Common myeloid progenitor, CD34-positive (primary cell): ENCODE data around the gene CHIT1.
"Not testable (repeated sequence)": the region's sequence is repeated elsewhere in the genome, so short reads cannot be mapped to it uniquely, and the experiment has no call there.

ENCODE experiments used
- CTCF ChIA-PET: fragments of 350-600 bp; sonication (Branson Sonifier 250); formaldehyde crosslinking; loops from one replicate; lab custom pipeline; 2021; ENCODE audit warnings: antibody characterized with exemption; lab: Charles Lee
- POLR2A ChIA-PET: fragments of 350-600 bp; sonication (Branson Sonifier 250); formaldehyde crosslinking; loops from one replicate; lab custom pipeline; 2021; ENCODE audit warnings: antibody characterized with exemption; lab: Charles Lee
- DNase-seq, 3 donors: peaks; one replicate each; pipeline versions ENCODE4 v3.0.0 to v3.0.0-alpha.2; 2013
- H3K27ac ChIP-seq, 2 experiments: 1 replicate in 1 of 2; 2 replicates in 1 of 2; pipeline ENCODE4 v1.7.0; 2013; ENCODE audit warnings: inconsistent platforms in 2 of 2, low read length in 2 of 2, mild to moderate bottlenecking in 2 of 2, low read depth in 1 of 2, moderate library complexity in 1 of 2; ENCODE audit not compliant: severe bottlenecking in 2 of 2, insufficient read depth in 1 of 2, poor library complexity in 1 of 2
- H3K27me3 ChIP-seq, 5 experiments: replicated peaks in 2 of 5; 1 replicate in 3 of 5; 2 replicates in 2 of 5; pipeline versions ENCODE4 v1.6.1 to v1.7.0; 2013; ENCODE audit warnings: low read length in 4 of 5, mild to moderate bottlenecking in 2 of 5, moderate library complexity in 2 of 5, inconsistent platforms in 1 of 5; ENCODE audit not compliant: insufficient read depth in 5 of 5, control insufficient read depth in 4 of 5
- H3K36me3 ChIP-seq, 4 experiments: 1 replicate in 2 of 4; 2 replicates in 2 of 4; pipeline versions ENCODE4 v1.6.1 to v1.7.0; 2013; ENCODE audit warnings: low read length in 3 of 4, control low read depth in 1 of 4, mild to moderate bottlenecking in 1 of 4; ENCODE audit not compliant: control insufficient read depth in 4 of 4, insufficient read depth in 4 of 4
- H3K4me1 ChIP-seq, 4 experiments: 1 replicate in 3 of 4; 2 replicates in 1 of 4; pipeline versions ENCODE4 v1.6.1 to v1.7.1; 2013; ENCODE audit warnings: low read length in 3 of 4, mild to moderate bottlenecking in 3 of 4, control low read depth in 1 of 4, inconsistent platforms in 1 of 4, moderate library complexity in 1 of 4; ENCODE audit not compliant: control insufficient read depth in 4 of 4, insufficient read depth in 4 of 4; ENCODE audit errors: control extremely low read depth in 1 of 4
- H3K4me3 ChIP-seq, 7 experiments: 1 replicate in 4 of 7; 2 replicates in 3 of 7; pipeline versions ENCODE4 v1.5.1 to v1.7.0; 2013; ENCODE audit warnings: mild to moderate bottlenecking in 7 of 7, low read length in 6 of 7, moderate library complexity in 6 of 7, inconsistent platforms in 2 of 7, low read depth in 2 of 7, control low read depth in 1 of 7; ENCODE audit not compliant: insufficient read depth in 4 of 7, control insufficient read depth in 1 of 7; ENCODE audit errors: extremely low read depth in 1 of 7
- H3K9me3 ChIP-seq, 5 experiments: 1 replicate in 4 of 5; 2 replicates in 1 of 5; pipeline versions ENCODE4 v1.6.1 to v1.7.1; 2013; ENCODE audit warnings: low read length in 4 of 5, mild to moderate bottlenecking in 2 of 5, inconsistent platforms in 1 of 5, low read depth in 1 of 5, moderate library complexity in 1 of 5; ENCODE audit not compliant: control insufficient read depth in 4 of 5, insufficient read depth in 2 of 5; ENCODE audit errors: control extremely low read depth in 1 of 5
- WGBS: methylation state at CpG from one replicate; pipeline ENCODE4 v1.1.5; 2013; ENCODE audit not compliant: insufficient coverage; 5-methylcytosine and 5-hydroxymethylcytosine counted together

Gene CHIT1

DNA sequence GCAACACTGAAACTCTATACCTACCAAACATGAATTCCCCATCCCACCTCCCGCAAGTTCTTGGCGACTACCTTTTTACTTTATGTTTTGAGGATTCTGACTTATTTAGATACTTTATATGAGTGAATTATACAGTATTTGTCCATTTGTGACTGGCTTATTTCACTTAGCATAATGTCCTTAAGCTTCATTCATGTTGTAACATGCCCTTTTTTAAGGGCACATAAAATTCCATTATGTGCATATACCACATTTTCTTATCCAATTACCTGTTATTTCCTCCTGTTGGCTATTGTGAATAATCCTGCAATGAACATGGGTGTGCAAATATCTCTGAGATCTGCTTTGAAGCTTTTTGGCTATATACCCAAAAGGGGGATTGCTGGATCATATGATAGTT is 22.0 kb upstream of the CHIT1 start:
- ChIA-PET POLR2A (no interaction called here), CTCF (interaction anchor here (1.3 kb wide), 1 partner anchor 17 kb away, joined by 3 read pairs; no protein-coding TSS in a partner anchor)
- peaks cover 0 to 4% (median 0%) of the 10 kb centered on the region in 5 experiments for H3K9me3 ChIP-seq
- no peak overlapping the region for H3K4me3 ChIP-seq
- no peaks in the 10 kb centered on the region for H3K36me3 ChIP-seq
- no CpG with 5 or more reads among the region's 2 CpGs for WGBS
- DNase-seq = no peak
- no peaks in the 10 kb centered on the region for H3K4me1 ChIP-seq
- peaks cover 0 to 7% (median 0%) of the 10 kb centered on the region in 5 experiments for H3K27me3 ChIP-seq
- H3K27ac ChIP-seq = no peak overlapping the region

DNA sequence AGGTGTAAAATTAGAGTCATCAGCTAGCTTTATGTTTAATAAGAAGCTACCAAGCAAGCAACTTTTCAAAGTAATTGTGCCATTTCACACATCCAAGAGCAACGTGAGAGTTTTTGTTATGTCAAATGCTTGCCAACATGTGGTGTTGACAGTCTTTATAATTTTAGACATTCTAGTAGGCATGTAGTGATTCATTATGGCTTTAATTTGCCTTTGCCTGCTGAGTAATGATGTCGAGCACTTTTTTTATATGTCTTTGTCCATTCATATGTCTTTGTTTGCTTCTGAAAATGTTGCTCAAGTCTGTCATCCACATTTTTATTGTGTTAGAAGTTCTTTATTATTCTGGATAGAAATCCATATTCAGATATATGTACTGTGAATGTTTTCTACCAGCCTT is 21.4 kb upstream of the CHIT1 start:
- H3K36me3 ChIP-seq = no peaks in the 10 kb centered on the region
- ChIA-PET CTCF (interaction anchor here (1.0 to 1.3 kb wide), 2 partner anchors 18 to 212 kb away, joined by 3 read pairs; no protein-coding TSS in a partner anchor), POLR2A (no interaction called here)
- H3K27ac ChIP-seq = no peak overlapping the region
- H3K4me1 ChIP-seq = no peaks in the 10 kb centered on the region
- H3K9me3 ChIP-seq = peaks cover 0 to 3% (median 0%) of the 10 kb centered on the region in 5 experiments
- H3K4me3 ChIP-seq = no peak overlapping the region
- H3K27me3 ChIP-seq = peaks cover 0 to 5% (median 0%) of the 10 kb centered on the region in 5 experiments
- WGBS = no CpG with 5 or more reads among the region's 2 CpGs
- no peak for DNase-seq

DNA sequence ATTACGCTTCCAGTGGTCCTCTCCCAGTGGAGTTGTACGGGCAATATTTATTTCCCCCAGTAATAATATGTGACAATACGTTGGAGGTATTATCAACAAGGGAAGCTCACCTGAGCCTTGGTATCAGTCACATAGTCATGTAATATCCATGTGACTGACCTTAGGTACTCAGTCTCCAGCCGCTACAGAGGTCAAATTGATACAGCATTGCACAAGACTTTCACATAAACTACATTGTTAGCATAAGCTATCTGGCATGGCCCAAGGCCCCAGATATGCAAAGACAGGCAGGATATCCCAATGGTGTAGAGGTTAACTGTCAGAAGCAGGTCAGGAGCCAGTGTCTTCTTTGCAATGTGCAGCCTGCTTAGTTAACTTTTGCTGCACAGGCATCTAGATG is 15.3 kb upstream of the CHIT1 start:
- DNase-seq = no peak

DNA sequence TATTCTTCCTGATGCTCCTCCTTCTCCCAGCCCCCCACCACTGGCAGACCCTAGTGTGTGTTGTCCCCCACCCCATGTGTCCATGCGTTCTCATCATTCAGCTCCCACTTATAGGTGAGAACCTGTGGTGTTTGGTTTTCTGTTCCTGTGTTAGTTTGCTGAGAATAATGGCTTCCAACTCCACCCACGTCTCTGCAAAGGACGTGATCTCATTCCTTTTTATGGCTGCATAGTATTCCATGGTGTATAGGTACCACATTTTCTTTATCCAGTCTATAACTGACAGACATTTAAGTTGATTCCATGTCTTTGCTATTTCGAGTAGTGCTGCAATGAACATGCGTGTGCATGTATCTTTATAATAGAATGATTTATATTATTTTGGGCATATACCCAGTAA is 12.2 kb upstream of the CHIT1 start:
- POLR2A ChIA-PET = interaction anchor here (0.6 kb wide), 2 partner anchors 159 to 205 kb away, joined by 3 read pairs; no protein-coding TSS in a partner anchor
- H3K9me3 ChIP-seq, H3K4me3 ChIP-seq, H3K27ac ChIP-seq, H3K27me3 ChIP-seq, DNase-seq, H3K36me3 ChIP-seq: not testable (repeated sequence)
- WGBS = no CpG with 5 or more reads among the region's 5 CpGs
- H3K4me1 ChIP-seq = peaks cover 0 to 14% (median 0%) of the 10 kb centered on the region in 4 experiments
- CTCF ChIA-PET = interaction anchor here (0.9 kb wide), 1 partner anchor 24 kb away, joined by 3 read pairs; no protein-coding TSS in a partner anchor

More for the DNA sequence above, 15.3 kb upstream of the CHIT1 start:
- 100% methylated on average over 3 of the region's 4 CpGs for WGBS
- H3K4me1 ChIP-seq = peaks cover 0 to under 1% (median 0%) of the 10 kb centered on the region in 4 experiments
- CTCF ChIA-PET = interaction anchor here (1.1 kb wide), 1 partner anchor 85 kb away, joined by 3 read pairs; no protein-coding TSS in a partner anchor
- H3K36me3 ChIP-seq = no peaks in the 10 kb centered on the region
- no peak overlapping the region for H3K4me3 ChIP-seq
- H3K27ac ChIP-seq = no peak overlapping the region
- no peaks in the 10 kb centered on the region for H3K27me3 ChIP-seq
- no peaks in the 10 kb centered on the region for H3K9me3 ChIP-seq
- POLR2A ChIA-PET = no interaction called here

DNA sequence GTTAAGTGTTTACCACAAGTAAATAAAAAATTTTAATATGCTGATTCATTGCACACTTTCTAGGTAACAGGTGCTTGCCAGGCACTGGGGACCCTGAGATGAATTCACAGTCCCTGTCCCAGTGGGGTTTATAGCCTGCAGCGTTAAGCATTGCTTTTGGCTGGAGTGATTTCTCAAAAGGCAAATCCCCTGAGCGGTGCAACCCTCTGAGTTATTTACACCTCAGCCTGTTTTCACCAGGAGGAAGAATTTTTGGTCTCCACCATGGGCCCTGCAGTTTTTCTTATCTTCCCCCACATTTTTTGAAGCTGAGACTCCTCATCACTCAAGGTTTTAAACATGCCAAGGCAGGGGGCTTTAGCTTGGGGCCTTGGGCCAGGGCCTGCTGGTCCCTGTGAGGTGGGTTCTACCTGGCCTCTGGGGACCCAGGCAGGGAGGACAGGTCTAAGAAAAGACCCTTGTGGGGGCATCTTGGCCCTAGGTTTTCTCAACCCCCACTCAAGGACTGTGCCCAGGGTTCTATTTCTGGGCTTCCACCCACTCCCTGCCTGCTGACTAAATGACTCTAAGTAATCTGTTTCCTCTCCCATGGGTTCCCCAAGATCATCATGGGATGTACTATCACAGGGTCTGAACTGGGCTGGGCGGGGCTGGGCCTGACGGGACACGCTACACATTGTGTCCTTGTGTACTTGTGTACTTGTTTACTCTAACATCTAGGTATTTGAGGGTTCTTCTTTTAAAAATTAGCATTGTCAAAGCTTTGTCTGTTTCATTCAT is 10.2 kb upstream of the CHIT1 start:
- peaks cover 0 to 14% (median 0%) of the 10 kb centered on the region in 4 experiments for H3K4me1 ChIP-seq
- ChIA-PET POLR2A (no interaction called here), CTCF (interaction anchor here (0.9 to 1.6 kb wide), 2 partner anchors 23 to 27 kb away, joined by 3 to 7 read pairs; no protein-coding TSS in a partner anchor)
- 100% methylated on average over 2 of the region's 5 CpGs for WGBS
- no peaks in the 10 kb centered on the region for H3K27me3 ChIP-seq
- peaks cover 0 to 16% (median 9%) of the 10 kb centered on the region in 5 experiments for H3K9me3 ChIP-seq
- no peak overlapping the region for H3K27ac ChIP-seq
- no peak overlapping the region for H3K4me3 ChIP-seq
- DNase-seq = no peak
- no peaks in the 10 kb centered on the region for H3K36me3 ChIP-seq

DNA sequence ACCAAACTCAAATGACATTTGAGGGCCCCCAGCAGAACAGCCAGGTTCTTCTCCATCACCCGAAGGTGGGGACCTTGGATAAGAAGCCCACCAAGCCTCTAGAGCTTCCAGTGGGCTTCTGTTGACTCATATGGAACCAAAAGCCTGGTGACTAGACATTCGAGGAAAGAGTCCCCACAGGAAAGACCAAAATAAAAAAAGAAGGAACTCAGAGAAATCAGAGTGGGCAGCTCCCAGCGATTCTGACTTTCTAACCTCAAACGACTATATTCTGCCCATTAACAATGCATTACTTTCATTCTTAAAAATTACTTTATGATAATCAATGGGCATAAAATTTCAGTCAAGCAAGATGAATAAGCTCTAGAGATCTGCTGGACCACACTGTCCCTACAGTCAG is 9.6 kb upstream of the CHIT1 start:
- H3K27ac ChIP-seq = no peak overlapping the region
- H3K9me3 ChIP-seq = peaks cover 0 to 17% (median 9%) of the 10 kb centered on the region in 5 experiments
- ChIA-PET CTCF (interaction anchor here (0.9 to 1.6 kb wide), 2 partner anchors 23 to 28 kb away, joined by 3 to 7 read pairs; no protein-coding TSS in a partner anchor), POLR2A (no interaction called here)
- DNase-seq = no peak
- no peaks in the 10 kb centered on the region for H3K36me3 ChIP-seq
- no peak overlapping the region for H3K4me3 ChIP-seq
- 22% methylated on average over 3 of the region's 4 CpGs for WGBS
- H3K27me3 ChIP-seq = no peaks in the 10 kb centered on the region
- peaks cover 0 to 14% (median 0%) of the 10 kb centered on the region in 4 experiments for H3K4me1 ChIP-seq

DNA sequence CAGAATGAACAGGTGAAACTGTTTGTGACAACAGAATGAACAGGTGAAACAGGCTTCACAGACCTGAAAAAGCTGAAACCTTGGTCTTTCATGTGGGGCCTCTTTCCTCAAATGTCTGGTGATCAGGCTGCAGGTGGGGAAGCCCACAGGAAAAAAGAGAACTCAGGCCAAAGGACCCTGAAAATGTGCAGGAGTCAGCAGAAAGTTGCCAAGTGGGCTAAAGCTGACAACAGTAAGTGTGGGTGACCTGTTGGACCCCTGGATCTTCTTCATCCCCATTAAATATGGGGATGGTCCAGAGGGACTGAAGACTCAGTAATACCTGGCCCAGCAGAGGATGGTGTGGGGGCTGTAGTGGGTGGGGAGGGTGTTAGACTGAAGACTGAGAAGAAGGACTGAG is 9.1 kb upstream of the CHIT1 start:
- Histone ChIP-seq H3K4me1 (peaks cover 0 to 14% (median 0%) of the 10 kb centered on the region in 4 experiments), H3K4me3 (no peak overlapping the region), H3K27me3 (no peaks in the 10 kb centered on the region), H3K9me3 (peaks cover 0 to 19% (median 11%) of the 10 kb centered on the region in 5 experiments), H3K27ac (no peak overlapping the region), H3K36me3 (no peaks in the 10 kb centered on the region)
- ChIA-PET CTCF (interaction anchor here (0.9 to 1.6 kb wide), 2 partner anchors 22 to 29 kb away, joined by 3 to 7 read pairs; no protein-coding TSS in a partner anchor), POLR2A (no interaction called here)
- DNase-seq = no peak
